Non-pigmented ciliary epithelial cell (primary cell): Measurements from ENCODE around the gene ICA1L.
A peak's percentile ranks its signal among the peaks of the same experiment; 100 is the strongest.
"Not testable (repeated sequence)": the region's sequence is repeated elsewhere in the genome, so short reads cannot be mapped to it uniquely, and the experiment has no call there.

ENCODE experiments used
- DNase-seq: peaks from one replicate; pipeline ENCODE4 v3.0.0-alpha.2; 2010; ENCODE audit warnings: low read depth

Gene ICA1L

DNA sequence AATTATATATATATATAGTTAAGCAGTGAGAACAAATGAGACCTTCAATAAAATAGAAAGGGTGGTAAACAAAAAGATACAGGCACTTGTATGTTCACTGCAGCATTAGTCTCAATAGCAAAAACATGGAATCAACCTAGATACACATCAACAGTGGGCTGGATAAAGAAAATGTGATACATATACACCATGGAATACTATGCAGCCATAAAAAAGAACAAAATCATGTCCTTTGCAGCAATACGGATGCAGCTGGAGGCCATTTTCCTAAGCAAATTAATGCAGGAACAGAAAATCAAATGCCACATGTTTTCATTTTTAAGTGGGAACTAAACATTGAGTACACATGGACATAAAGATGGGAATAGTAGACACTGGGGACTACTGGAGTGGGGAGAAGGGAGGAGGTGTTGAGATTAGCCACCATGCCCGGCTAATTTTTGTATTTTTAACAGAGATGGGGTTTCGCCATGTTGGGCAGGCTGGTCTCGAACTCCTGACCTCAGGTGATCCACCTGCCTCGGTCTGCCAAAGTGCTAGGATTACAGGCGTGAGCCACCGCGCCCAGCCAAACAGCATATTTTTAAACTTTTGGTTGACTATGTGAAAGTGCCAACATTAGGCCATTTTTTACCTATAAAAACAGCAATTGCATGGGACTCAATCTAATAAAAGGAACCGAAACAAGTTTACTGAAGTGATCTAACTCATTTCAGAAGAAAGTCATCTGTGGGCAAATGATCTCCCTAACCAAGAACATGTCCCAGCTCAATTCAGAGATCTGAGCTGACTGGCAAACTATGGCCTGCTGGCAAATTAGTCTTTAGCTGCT, 23.7 kb downstream of the ICA1L start:
- no peak for DNase-seq

DNA sequence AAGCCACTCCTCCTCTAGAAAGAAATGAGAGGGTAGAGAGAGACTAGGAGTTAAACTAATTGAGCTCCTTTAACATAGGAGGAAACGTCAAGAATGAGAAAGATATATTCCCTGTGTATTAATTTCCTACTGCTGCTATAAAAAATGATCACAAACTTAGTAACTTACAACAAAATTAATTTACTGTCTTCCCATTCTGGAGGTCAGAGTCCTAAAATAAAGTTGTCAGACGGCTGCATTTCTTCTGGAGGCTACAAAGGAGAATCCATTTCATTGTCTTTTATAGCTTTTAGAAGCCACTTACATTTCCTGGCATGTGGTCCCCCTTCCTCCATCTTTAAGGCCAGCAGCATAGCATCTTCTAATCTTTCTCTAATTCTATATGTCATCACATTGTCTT, 26.9 kb downstream of the ICA1L start:
- DNase-seq: no peak

DNA sequence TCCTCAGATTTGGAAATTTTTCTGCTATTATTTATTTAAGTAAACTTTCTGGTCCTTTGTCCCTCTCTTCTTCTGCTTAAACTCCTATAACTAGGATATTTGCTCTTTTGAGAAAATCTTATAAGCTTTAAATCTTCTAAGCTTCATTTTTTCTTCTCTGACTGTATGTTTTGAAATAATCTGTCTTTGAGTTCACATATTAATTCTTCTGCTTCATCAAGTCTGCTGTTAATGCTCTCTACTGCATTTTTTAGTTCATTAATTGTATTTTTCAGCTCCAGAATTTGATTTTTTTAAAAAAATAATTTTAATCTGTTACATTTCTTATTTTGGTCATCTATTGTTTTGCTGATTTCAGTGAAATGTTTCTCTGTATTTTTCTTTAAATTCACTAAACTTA, 28.9 kb downstream of the ICA1L start:
- DNase-seq: no peak

DNA sequence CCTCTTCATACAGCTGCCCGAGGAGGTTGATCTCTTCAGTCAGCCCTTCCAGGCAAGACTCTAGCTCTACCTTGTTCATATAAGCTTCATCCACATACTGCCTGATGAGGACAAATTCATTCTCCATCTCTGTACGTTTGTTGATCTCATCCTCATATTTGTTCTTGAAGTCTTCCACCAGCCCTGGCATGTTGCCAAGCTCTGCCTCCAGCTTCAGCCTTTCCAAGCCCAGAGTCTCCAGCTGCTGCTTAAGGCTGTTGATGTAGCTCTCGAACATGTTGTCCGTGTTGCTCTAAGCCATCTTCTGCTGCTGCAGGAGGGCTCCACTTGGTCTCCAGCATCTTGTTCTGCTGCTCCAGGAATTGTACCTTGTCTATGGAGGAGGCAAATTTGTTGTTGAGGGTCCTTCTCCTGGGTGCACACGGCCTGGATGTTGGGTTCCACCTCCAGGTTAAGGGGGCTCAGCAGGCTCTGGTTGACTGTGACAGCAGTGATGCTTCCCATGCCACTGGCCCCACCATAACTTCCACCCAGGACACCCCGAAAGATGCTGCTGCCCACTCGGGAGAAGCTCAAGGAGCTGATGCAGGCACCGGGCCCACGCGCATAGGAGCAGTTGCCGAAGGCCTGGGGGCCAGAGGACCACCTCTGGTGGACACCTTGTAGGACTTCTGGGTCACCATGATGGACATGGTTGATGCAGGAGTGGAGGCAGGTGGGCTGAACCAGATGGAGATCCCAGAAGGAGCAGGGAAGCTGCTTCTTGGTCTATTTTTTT, 30.3 kb downstream of the ICA1L start:
- no peak for DNase-seq

DNA sequence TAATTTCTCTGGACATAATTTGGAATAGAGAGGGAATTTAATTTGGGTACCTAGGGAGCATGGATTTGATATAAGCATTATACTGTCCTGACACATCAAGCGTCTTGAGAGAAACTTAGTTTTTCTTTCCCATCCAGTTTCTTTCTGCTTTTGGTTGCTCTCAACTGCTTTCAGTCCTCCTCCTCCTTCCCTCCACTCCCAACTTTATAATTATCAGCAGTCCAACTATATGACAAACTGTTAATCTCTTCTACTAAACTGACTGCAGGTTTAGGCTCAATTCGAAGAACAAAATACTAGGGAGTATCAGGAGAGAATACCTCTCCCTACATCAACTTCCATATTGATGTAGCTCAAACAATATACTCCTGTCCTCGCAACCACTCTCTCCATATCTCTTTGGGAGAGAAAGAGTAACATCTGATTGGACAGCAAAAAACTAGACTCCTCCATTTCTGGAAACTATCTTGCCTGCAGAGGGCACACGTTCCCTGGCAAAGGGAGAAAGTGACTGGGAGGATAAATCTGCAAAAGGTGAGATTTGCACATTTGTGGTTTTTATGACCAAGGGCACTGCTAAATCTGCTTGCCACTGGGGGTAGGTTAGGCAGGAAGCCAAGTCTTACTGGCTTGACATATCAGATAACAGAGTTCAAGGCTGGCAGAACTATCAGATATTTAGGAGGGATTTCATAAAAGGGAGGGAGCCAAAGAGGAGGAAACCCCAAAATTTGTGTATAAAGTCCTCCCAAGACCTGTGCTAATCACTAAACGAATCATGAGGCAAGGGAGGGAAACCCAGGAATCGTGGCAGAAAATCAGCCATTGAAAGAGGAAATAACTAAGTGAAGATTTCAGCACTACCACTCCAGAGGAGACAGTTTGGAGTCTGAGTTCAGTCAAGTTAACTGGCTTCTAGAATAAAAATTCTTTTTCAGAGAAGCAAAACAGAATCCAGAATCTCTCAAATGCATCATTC, 40.0 kb downstream of the ICA1L start:
- peak; percentile 18 for DNase-seq

DNA sequence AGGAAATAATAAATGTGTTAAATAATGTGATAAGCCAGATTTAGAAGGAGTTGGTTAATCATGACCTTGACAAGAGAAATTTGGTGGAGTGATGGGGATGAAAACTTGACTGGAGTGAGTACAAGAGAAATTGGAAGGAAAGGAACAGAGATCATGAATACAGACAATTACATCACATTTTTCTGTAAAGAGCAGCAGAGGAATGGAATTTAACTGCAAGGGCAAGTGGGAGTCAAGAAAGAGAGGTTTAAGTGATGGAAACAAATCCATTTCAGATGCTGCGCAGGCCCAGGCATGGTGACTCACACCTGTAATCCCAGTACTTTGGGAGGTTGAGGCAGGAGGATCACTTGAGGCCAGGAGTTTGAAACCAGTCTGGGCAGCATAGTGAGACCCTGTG, 46.7 kb downstream of the ICA1L start:
- no peak for DNase-seq

DNA sequence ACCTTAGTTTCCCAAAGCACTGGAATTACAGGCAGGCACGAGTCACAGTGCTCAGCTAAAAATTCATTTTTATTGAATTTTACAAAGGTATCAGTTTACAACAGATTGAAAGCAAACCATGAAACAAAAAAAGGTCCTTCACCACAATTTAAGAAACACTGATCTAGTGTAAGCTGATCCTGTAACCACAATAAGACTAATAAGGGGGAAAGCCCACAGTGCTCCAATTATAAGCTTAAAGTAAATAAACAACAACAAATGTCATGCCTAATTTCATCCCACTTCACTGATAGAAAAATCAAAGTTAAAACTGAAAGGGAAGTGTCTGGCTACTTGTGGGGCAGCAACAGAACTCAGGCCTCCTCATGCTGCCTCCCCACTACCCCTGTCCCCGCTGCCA, 49.2 kb downstream of the ICA1L start:
- DNase-seq: no peak

DNA sequence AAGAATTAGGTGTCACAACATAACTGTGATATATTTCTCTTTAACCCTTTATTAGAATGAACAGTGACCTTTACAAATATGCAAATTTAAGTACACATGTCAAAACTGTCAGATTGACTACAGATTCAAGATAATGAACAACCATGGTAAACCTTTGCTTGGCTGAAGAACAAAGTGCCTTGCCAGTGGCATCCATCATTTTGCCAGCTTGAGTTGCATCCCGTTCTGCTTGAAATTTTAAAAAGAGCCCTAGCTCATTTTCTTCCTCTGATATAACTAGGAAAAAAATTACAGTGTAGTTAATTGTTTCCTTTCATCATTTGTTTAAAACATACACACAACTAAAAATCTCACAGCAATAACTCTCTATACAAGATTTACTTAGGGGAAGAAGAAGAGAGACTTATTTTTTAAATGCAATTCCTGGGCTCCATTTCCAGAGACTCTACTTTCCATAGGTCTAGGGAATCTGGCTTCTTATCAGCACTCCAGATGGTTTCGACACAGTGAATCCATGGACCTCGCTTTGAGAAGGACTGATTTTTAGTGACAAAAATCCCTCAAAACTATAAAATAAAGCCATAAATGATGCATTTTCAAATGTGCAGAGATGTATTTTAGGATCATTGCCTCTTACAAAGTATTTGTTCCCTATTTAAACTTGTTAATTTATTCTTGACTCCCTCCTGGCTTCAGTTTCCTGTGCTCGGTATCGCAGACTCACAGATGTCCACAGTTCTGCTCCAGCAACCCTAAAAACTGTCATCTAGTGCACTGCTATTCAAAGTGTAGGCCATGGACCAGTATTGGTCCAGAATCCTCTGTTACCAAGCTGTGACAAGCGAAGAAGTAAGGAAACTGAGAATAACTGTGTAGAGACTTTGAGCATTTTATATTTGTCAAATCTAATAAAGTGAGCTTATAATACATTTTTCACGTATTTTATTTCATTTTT, 50.1 kb downstream of the ICA1L start:
- DNase-seq: no peak

DNA sequence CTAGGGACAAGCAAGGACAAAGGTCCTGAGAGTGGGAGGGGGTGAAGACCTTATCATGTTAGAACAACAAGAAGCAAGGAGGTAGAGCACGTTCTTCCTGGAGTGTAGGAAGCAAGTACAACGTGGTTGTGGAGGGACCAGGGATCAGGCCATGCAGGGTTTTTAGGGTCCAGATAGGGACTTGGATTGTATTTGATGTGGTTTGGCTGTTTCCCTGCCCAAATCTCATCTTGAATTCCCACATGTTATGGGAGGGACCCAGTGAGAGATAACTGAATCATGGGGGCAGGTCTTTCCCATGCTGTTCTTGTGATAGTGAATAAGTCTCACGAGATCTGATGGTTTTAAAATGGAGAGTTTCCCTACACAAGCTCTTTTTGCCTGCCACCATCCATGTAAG, 53.2 kb downstream of the ICA1L start:
- DNase-seq: no peak

DNA sequence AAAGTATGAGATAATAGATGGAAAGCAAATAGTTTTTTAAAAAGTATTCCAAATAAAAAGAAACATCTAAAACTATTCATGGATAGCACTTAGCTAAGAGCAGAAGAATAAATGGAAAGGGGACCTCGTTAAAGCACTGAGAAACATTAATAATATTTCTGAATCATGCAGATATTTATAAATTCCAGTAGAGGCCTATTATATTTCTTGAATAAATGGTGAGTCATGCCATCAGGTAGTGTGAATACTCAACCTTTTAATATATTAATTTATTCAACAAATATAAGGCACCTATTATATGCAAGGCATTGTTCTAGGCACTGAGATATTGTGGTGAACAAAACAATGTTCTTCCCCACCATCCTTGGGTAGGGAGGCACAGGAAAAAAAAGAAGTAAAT, 53.8 kb downstream of the ICA1L start:
- no peak for DNase-seq

DNA sequence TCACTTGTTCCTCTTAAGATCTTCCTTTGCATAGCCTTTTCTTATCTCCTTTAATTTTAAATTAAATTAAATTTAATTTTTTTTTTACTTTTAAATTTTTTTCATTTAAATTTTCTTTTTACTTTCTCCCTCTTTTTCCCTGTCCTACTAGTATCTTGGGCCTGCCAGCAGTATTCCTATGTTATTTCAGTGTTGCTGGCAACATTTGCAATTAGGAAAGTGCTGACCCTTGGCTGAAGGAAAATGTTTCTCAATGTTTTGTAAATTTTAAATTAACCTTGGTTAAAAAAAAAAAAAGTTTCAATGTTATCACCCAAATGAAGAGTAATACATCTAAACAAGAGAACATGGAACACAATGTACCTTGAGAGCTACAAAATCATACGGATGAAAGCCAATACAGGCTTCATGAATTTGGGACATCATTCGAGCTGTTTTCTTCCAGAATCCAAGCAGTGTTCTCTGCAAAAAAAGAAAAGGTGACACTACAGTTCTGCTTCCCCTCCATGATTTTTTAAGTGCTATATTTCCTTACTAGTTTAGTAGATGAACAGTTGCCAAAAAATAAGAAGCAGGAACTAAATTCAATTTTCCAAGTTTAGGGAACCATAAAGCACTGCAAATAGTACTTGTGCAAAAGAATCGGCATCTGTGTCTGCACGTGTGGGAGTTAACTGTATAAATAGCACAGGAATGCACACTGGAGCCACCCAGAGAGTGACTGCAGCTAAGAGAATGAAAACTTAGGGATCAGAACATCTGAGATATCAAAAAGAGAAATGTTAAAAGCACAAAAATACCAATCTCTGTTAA, 55.8 kb downstream of the ICA1L start:
- DNase-seq: no peak

DNA sequence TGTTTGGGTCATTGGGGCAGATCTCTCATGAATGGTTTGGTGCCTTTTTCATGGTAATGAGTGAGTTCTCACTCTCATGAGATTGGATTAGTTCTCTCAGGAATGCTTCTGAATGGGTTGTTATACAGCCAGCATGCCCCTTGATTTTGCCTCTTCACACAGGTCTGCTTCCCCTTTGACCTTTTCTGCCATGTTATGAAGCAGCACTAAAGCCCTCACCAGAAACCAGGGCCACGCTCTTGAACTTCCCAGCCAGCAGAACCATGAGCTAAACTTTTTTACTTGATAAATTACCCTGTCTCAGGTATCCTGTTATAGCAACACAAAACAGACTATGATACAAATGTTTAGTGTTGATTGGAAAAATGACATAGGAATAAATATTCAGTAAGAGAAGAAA, 57.3 kb downstream of the ICA1L start:
- DNase-seq: no peak

DNA sequence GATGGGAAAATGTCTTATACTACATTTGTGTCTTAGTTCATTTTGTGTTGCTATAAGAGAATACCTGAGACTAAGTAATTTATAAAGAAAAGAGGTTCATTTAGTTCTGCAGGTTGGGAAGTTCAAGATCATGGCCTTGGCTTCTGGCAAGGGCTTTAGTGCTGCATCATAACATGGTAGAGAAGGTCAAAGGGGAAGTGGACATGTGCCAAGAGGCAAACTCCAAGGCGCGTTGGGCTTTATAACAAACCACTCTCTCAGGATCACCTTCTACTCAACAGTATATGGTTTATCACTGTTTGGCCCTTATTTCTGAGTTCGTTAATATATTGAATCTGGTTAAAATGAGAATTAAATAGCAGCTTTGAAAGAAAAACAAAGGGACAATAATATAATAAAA, 58.2 kb downstream of the ICA1L start:
- no peak for DNase-seq

DNA sequence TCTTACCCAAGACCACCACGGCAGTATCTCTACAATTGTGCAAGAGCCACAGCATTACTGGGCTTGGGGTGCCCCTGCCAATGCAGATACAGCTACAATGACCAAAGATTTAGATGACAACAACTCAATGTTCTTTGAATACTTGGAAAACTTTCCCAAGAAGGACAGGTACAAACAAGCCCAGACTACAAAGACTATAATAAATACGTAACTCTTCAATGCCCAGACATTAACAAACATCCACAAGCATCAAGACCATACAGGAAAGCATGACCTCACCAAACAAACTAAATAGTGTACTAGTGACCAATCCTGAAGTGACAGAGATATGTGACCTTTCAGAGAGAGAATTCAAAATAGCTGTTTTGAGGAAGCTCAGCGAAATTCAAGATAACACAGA, 62.8 kb downstream of the ICA1L start:
- no peak for DNase-seq

DNA sequence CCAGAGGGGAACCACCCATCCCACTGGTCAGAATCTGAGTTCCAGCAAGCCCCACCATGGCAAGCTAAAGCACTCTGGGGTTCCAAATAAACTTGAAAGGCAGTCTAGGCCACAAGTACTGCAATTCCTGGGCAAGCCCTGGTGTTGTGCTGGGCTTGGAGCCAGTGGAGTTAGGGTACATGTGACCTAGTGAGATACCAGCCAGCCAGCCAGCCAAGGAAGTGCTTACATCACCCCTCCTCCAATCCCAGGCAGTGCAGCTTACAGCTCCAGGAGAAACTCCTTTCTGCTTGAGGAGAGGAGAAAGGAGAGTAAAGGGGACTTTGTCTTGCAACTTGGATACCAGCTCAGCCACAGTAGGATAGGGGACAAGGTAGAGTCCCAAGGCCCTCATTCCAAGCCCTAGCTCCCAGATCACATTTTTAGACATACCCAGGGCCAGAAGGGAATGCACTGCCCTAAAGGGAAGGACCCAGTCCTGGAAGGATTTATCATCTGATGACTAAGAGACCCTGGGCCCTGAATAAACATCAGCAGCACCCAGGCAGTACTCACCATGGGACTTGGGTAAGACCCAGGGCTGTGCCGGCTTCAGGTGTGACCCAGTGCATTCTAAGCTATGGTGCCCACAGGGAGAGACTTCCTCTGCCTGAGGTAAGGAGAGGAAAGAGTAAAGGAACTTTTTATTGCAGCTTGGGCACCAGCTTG, 64.0 kb downstream of the ICA1L start:
- peak; percentile 32 for DNase-seq

DNA sequence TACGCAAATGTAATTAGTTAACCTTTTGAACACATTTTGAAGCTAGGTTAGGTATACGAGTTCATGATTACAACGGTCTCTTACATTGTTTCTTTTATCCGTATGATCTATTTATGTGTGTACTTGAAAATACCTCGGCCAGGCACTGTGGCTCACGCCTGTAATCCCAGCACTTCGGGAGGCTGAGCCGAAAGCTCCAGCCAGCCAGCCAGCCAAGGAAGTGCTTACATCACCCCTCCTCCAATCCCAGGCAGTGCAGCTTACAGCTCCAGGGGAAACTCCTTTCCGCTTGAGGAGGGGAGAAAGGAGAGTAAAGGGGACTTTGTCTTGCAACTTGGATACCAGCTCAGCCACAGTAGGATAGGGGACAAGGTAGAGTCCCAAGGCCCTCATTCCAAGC, 65.7 kb downstream of the ICA1L start:
- DNase-seq: not testable (repeated sequence)

DNA sequence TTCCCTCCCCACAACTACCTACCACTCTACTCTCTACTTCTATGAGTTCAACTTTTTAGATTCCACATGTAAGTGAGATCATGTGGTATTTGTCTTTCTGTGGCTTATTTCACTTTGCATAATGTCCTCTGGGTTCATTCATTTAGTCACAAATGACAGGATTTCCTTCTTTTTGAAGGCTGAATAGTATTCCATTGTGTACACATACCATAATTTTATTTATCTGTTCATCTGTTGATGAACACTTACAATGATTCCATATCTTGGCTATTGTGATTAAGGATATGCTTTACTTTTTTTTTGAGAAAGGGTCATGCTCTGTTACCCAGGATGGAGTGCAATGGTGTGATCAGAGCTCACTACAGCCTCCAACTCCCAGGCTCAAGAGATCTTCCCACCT, 73.6 kb downstream of the ICA1L start:
- no peak for DNase-seq

DNA sequence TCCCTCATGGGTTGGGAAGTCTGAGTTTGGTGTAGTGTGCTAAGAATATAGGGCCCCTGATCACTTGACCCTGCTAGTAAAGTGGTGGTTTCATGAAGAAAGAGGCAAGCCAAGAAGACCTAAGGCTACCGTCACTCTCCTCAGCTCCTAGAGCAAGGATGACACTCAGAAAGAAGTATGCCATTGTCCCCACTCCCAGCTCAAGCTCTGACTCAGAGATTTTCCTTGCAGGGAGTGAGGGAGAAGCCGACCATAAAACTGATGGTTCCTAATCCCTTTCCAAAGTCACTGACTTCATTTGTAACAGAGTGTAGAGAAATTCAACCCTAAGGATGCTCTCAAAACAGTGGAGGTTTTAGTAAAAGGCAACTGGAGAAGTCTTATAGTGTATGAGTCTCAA, 80.9 kb downstream of the ICA1L start:
- DNase-seq: no peak

DNA sequence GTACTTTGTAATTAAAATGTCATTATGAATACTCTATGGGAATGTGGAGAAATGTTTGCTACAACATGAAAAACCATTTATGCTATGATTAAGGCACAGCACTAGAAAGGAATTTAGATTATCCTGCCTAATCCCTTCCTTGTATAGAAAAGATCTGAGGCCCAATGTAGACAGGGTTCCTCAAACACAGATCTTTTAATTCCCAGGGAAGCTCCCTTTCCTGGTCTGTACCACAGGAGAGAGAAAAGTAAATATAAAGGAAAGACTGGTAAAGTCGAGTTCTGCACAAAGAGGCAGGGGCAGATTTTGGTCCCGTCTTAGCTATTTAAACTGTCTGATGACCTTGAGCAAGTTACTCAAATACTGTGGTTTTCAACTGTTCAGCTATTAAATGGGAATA, 84.7 kb downstream of the ICA1L start:
- no peak for DNase-seq
